ENCODE data around the gene LAMTOR2.

The LAMTOR2 gene

GRCh38 chr1:156054500-156055280, at the start of gene LAMTOR2:
Gene LAMTOR2 (plus strand): TSS chr1:156054782. CDS start chr1:156054890, 108 bp downstream.
- DNase-seq, result peak; percentile 97

GRCh38 chr1:156004843-156005584, 49.6 kb upstream of the LAMTOR2 start:
- no peak for DNase-seq

GRCh38 chr1:156006666-156007376, 47.8 kb upstream of the LAMTOR2 start:
- no peak for DNase-seq

- no peak for DNase-seq
These were observed 45.2 kb upstream of the LAMTOR2 start for GRCh38 chr1:156009404-156009803.

GRCh38 chr1:156012051-156012817, 42.3 kb upstream of the LAMTOR2 start:
- DNase-seq, result no peak

- no peak for DNase-seq
These were observed 39.8 kb upstream of the LAMTOR2 start for GRCh38 chr1:156014829-156015228.

- DNase-seq, result no peak
These were observed 34.7 kb upstream of the LAMTOR2 start for GRCh38 chr1:156019946-156020292.

- DNase-seq, result peak; percentile 91
These were observed 34.1 kb upstream of the LAMTOR2 start, which contains the start of gene SSR2 for GRCh38 chr1:156020293-156021092. Gene SSR2 (minus strand): TSS chr1:156020951. CDS start chr1:156020167, 784 bp downstream.

GRCh38 chr1:156021093-156021428, 33.5 kb upstream of the LAMTOR2 start:
- DNase-seq, result no peak

- DNase-seq, result no peak
These were observed 32.6 kb upstream of the LAMTOR2 start for GRCh38 chr1:156021954-156022353.

GRCh38 chr1:156024801-156025200, 29.8 kb upstream of the LAMTOR2 start:
- DNase-seq, result no peak

- DNase-seq, result peak; percentile 57
These were observed 28.7 kb upstream of the LAMTOR2 start for GRCh38 chr1:156025876-156026275.

- no peak for DNase-seq
These were observed 28.0 kb upstream of the LAMTOR2 start for GRCh38 chr1:156026588-156026987.

GRCh38 chr1:156033011-156033410, 21.6 kb upstream of the LAMTOR2 start:
- DNase-seq, result no peak

GRCh38 chr1:156034991-156035390, 19.6 kb upstream of the LAMTOR2 start:
- DNase-seq, result peak; percentile 54

GRCh38 chr1:156042828-156043227, 11.8 kb upstream of the LAMTOR2 start:
- DNase-seq, result no peak

GRCh38 chr1:156045076-156045475, 9.5 kb upstream of the LAMTOR2 start:
- no peak for DNase-seq

GRCh38 chr1:156048663-156049258, 5.8 kb upstream of the LAMTOR2 start:
- DNase-seq, result no peak

GRCh38 chr1:156050376-156050775, 4.2 kb upstream of the LAMTOR2 start:
- DNase-seq, result no peak

- DNase-seq, result no peak
These were observed 3.4 kb upstream of the LAMTOR2 start for GRCh38 chr1:156051011-156051725.

All from inflammatory macrophage treated with lipopolysaccharide for 4 hours (primary cell).